ENCODE results near the gene KCNN1. TPM values are rescaled to one million over a fixed set of nuclear protein-coding genes. Genes with fewer than 3 reads are reported as not detected.

KCNN1 gene
- total RNA-seq, 1 donor: not detected

GRCh38 chr19:17988161-17988560 is 21.3 kb downstream of the KCNN1 start:
- DNase-seq (ENCODE audit: insufficient read length, low spot score, missing footprints): no peak
- no peak for TF ChIP-seq CTCF (IDR thresholded peaks at IDR 0.05; ENCODE audit: extremely low read depth, low read depth, low read length)
- H3K27ac ChIP-seq (ENCODE audit: low read depth, low read length): no peak overlapping the region
- H3K4me1 ChIP-seq (ENCODE audit: insufficient read depth, low read length): no peaks in the 10 kb centered on the region
- H3K27me3 ChIP-seq (ENCODE audit: insufficient read depth, low read length): no peaks in the 10 kb centered on the region
- H3K79me2 ChIP-seq (ENCODE audit: insufficient read depth, low read length): no peaks in the 10 kb centered on the region
- H4K20me1 ChIP-seq (ENCODE audit: insufficient read depth, low read length): no peaks in the 10 kb centered on the region
- H3K9me3 ChIP-seq (ENCODE audit: low read depth, low read length): no peaks in the 10 kb centered on the region
- no peak overlapping the region for H3K4me3 ChIP-seq (ENCODE audit: insufficient read depth, low read length)
- no peaks in the 10 kb centered on the region for H3K36me3 ChIP-seq (ENCODE audit: insufficient read depth, low read length)
- H2AFZ ChIP-seq (ENCODE audit: low read length): no peak overlapping the region
- H3K4me2 ChIP-seq (ENCODE audit: insufficient read depth, low read length): no peak overlapping the region

- H4K20me1 ChIP-seq (ENCODE audit: insufficient read depth, low read length): no peaks in the 10 kb centered on the region
- H3K4me1 ChIP-seq (ENCODE audit: insufficient read depth, low read length): no peaks in the 10 kb centered on the region
- no peak overlapping the region for H3K4me2 ChIP-seq (ENCODE audit: insufficient read depth, low read length)
- no peak overlapping the region for H3K4me3 ChIP-seq (ENCODE audit: insufficient read depth, low read length)
- H2AFZ ChIP-seq (ENCODE audit: low read length): no peak overlapping the region
- no peaks in the 10 kb centered on the region for H3K27me3 ChIP-seq (ENCODE audit: insufficient read depth, low read length)
- H3K9me3 ChIP-seq (ENCODE audit: low read depth, low read length): no peaks in the 10 kb centered on the region
- peak; percentile 34 for DNase-seq (ENCODE audit: insufficient read length, low spot score, missing footprints)
- no peak for TF ChIP-seq CTCF (IDR thresholded peaks at IDR 0.05; ENCODE audit: extremely low read depth, low read depth, low read length)
- no peaks in the 10 kb centered on the region for H3K79me2 ChIP-seq (ENCODE audit: insufficient read depth, low read length)
- H3K36me3 ChIP-seq (ENCODE audit: insufficient read depth, low read length): no peaks in the 10 kb centered on the region
- no peak overlapping the region for H3K27ac ChIP-seq (ENCODE audit: low read depth, low read length)
These were observed 22.7 kb downstream of the KCNN1 start for GRCh38 chr19:17989425-17990094.

GRCh38 chr19:17993076-17993813 is 26.3 kb downstream of the KCNN1 start:
- H3K4me3 ChIP-seq (ENCODE audit: insufficient read depth, low read length): no peak overlapping the region
- H3K9me3 ChIP-seq (ENCODE audit: low read depth, low read length): no peaks in the 10 kb centered on the region
- no peak overlapping the region for H2AFZ ChIP-seq (ENCODE audit: low read length)
- no peaks in the 10 kb centered on the region for H4K20me1 ChIP-seq (ENCODE audit: insufficient read depth, low read length)
- DNase-seq (ENCODE audit: insufficient read length, low spot score, missing footprints): peak; percentile 60
- H3K27me3 ChIP-seq (ENCODE audit: insufficient read depth, low read length): no peaks in the 10 kb centered on the region
- no peak for TF ChIP-seq CTCF (IDR thresholded peaks at IDR 0.05; ENCODE audit: extremely low read depth, low read depth, low read length)
- H3K36me3 ChIP-seq (ENCODE audit: insufficient read depth, low read length): no peaks in the 10 kb centered on the region
- no peak overlapping the region for H3K4me2 ChIP-seq (ENCODE audit: insufficient read depth, low read length)
- no peak overlapping the region for H3K27ac ChIP-seq (ENCODE audit: low read depth, low read length)
- no peaks in the 10 kb centered on the region for H3K4me1 ChIP-seq (ENCODE audit: insufficient read depth, low read length)
- H3K79me2 ChIP-seq (ENCODE audit: insufficient read depth, low read length): no peaks in the 10 kb centered on the region

- H3K4me2 ChIP-seq (ENCODE audit: insufficient read depth, low read length): peak overlapping the region; percentile 19
These were observed 30.0 kb downstream of the KCNN1 start for GRCh38 chr19:17996826-17997316.

More at GRCh38 chr19:17996826-17997316, 30.0 kb downstream of the KCNN1 start:
- H3K27me3 ChIP-seq (ENCODE audit: insufficient read depth, low read length): no peaks in the 10 kb centered on the region
- peak; percentile 99 for DNase-seq (ENCODE audit: insufficient read length, low spot score, missing footprints)
- H3K79me2 ChIP-seq (ENCODE audit: insufficient read depth, low read length): peaks cover 9% of the 10 kb centered on the region
- peaks cover 2% of the 10 kb centered on the region for H4K20me1 ChIP-seq (ENCODE audit: insufficient read depth, low read length)
- TF ChIP-seq CTCF (IDR thresholded peaks at IDR 0.05; ENCODE audit: extremely low read depth, low read depth, low read length): peak; percentile 93
- no peak overlapping the region for H3K27ac ChIP-seq (ENCODE audit: low read depth, low read length)
- no peaks in the 10 kb centered on the region for H3K36me3 ChIP-seq (ENCODE audit: insufficient read depth, low read length)
- H3K4me1 ChIP-seq (ENCODE audit: insufficient read depth, low read length): peaks cover 6% of the 10 kb centered on the region
- no peaks in the 10 kb centered on the region for H3K9me3 ChIP-seq (ENCODE audit: low read depth, low read length)
- H3K4me3 ChIP-seq (ENCODE audit: insufficient read depth, low read length): no peak overlapping the region
- no peak overlapping the region for H2AFZ ChIP-seq (ENCODE audit: low read length)
